ENCODE measurements around the gene DEF6. TPM values are rescaled to one million over a fixed set of nuclear protein-coding genes. Genes with fewer than 3 reads are reported as not detected.

Gene DEF6
- polyA plus RNA-seq, 1 donor: 13.2 TPM

- peaks cover 13% of the 10 kb centered on the region for H3K4me1 ChIP-seq (ENCODE audit: control insufficient read depth, insufficient read depth, low read length)
- no CpG with 5 or more reads among the region's 6 CpGs for WGBS (ENCODE audit: insufficient coverage, low lambda C conversion rate)
- DNase-seq: no peak
- H3K27ac ChIP-seq (ENCODE audit: low read length): no peak overlapping the region
- H3K27me3 ChIP-seq (ENCODE audit: control insufficient read depth, insufficient read depth, low read length): no peaks in the 10 kb centered on the region
- peak overlapping the region; percentile 86 for H3K4me3 ChIP-seq (ENCODE audit: low read length)
- no peaks in the 10 kb centered on the region for H3K9me3 ChIP-seq (ENCODE audit: control insufficient read depth, low read depth, low read length)
- H3K36me3 ChIP-seq (ENCODE audit: control insufficient read depth, insufficient read depth, low read length): peaks cover 32% of the 10 kb centered on the region
These were observed 46.4 kb downstream of the DEF6 start for GRCh38 chr6:35343835-35344550.

- no peaks in the 10 kb centered on the region for H3K9me3 ChIP-seq (ENCODE audit: control insufficient read depth, low read depth, low read length)
- DNase-seq: no peak
- peaks cover 10% of the 10 kb centered on the region for H3K4me1 ChIP-seq (ENCODE audit: control insufficient read depth, insufficient read depth, low read length)
- H3K36me3 ChIP-seq (ENCODE audit: control insufficient read depth, insufficient read depth, low read length): peaks cover 62% of the 10 kb centered on the region
- no peaks in the 10 kb centered on the region for H3K27me3 ChIP-seq (ENCODE audit: control insufficient read depth, insufficient read depth, low read length)
- WGBS (ENCODE audit: insufficient coverage, low lambda C conversion rate): 100% methylated on average over 2 of the region's 4 CpGs
- H3K4me3 ChIP-seq (ENCODE audit: low read length): no peak overlapping the region
- H3K27ac ChIP-seq (ENCODE audit: low read length): no peak overlapping the region
These were observed 53.8 kb downstream of the DEF6 start for GRCh38 chr6:35351422-35351821.

GRCh38 chr6:35352735-35353134 lies 55.1 kb downstream of the DEF6 start:
- Histone ChIP-seq H3K9me3 (ENCODE audit: control insufficient read depth, low read depth, low read length) (no peaks in the 10 kb centered on the region), H3K27me3 (ENCODE audit: control insufficient read depth, insufficient read depth, low read length) (no peaks in the 10 kb centered on the region), H3K36me3 (ENCODE audit: control insufficient read depth, insufficient read depth, low read length) (peaks cover 61% of the 10 kb centered on the region), H3K27ac (ENCODE audit: low read length) (no peak overlapping the region), H3K4me1 (ENCODE audit: control insufficient read depth, insufficient read depth, low read length) (peaks cover 10% of the 10 kb centered on the region), H3K4me3 (ENCODE audit: low read length) (no peak overlapping the region)
- no peak for DNase-seq
- whole genome bisulfite sequencing (ENCODE audit: insufficient coverage, low lambda C conversion rate): no CpG with 5 or more reads among the region's 2 CpGs

- no peak overlapping the region for H3K4me3 ChIP-seq (ENCODE audit: low read length)
- WGBS (ENCODE audit: insufficient coverage, low lambda C conversion rate): no CpG with 5 or more reads among the region's 13 CpGs
- no peaks in the 10 kb centered on the region for H3K9me3 ChIP-seq (ENCODE audit: control insufficient read depth, low read depth, low read length)
- no peak for DNase-seq
- no peak overlapping the region for H3K27ac ChIP-seq (ENCODE audit: low read length)
- peaks cover 59% of the 10 kb centered on the region for H3K36me3 ChIP-seq (ENCODE audit: control insufficient read depth, insufficient read depth, low read length)
- H3K4me1 ChIP-seq (ENCODE audit: control insufficient read depth, insufficient read depth, low read length): no peaks in the 10 kb centered on the region
- H3K27me3 ChIP-seq (ENCODE audit: control insufficient read depth, insufficient read depth, low read length): no peaks in the 10 kb centered on the region
These were observed 56.9 kb downstream of the DEF6 start for GRCh38 chr6:35354361-35355135.

GRCh38 chr6:35356391-35356790 lies 58.8 kb downstream of the DEF6 start:
- no peak for DNase-seq
- peaks cover 59% of the 10 kb centered on the region for H3K36me3 ChIP-seq (ENCODE audit: control insufficient read depth, insufficient read depth, low read length)
- no peak overlapping the region for H3K27ac ChIP-seq (ENCODE audit: low read length)
- H3K9me3 ChIP-seq (ENCODE audit: control insufficient read depth, low read depth, low read length): no peaks in the 10 kb centered on the region
- H3K4me3 ChIP-seq (ENCODE audit: low read length): no peak overlapping the region
- no CpG with 5 or more reads among the region's 1 CpG for WGBS (ENCODE audit: insufficient coverage, low lambda C conversion rate)
- H3K4me1 ChIP-seq (ENCODE audit: control insufficient read depth, insufficient read depth, low read length): peaks cover 4% of the 10 kb centered on the region
- no peaks in the 10 kb centered on the region for H3K27me3 ChIP-seq (ENCODE audit: control insufficient read depth, insufficient read depth, low read length)

GRCh38 chr6:35357677-35358076 lies 60.1 kb downstream of the DEF6 start:
- Histone ChIP-seq H3K9me3 (ENCODE audit: control insufficient read depth, low read depth, low read length) (no peaks in the 10 kb centered on the region), H3K4me1 (ENCODE audit: control insufficient read depth, insufficient read depth, low read length) (peaks cover 4% of the 10 kb centered on the region), H3K36me3 (ENCODE audit: control insufficient read depth, insufficient read depth, low read length) (peaks cover 54% of the 10 kb centered on the region), H3K4me3 (ENCODE audit: low read length) (no peak overlapping the region), H3K27me3 (ENCODE audit: control insufficient read depth, insufficient read depth, low read length) (no peaks in the 10 kb centered on the region), H3K27ac (ENCODE audit: low read length) (no peak overlapping the region)
- no CpG with 5 or more reads among the region's 4 CpGs for WGBS (ENCODE audit: insufficient coverage, low lambda C conversion rate)
- no peak for DNase-seq

GRCh38 chr6:35358086-35358485 lies 60.5 kb downstream of the DEF6 start:
- DNase-seq: no peak
- no peak overlapping the region for H3K4me3 ChIP-seq (ENCODE audit: low read length)
- H3K27me3 ChIP-seq (ENCODE audit: control insufficient read depth, insufficient read depth, low read length): no peaks in the 10 kb centered on the region
- H3K27ac ChIP-seq (ENCODE audit: low read length): no peak overlapping the region
- peaks cover 8% of the 10 kb centered on the region for H3K4me1 ChIP-seq (ENCODE audit: control insufficient read depth, insufficient read depth, low read length)
- no CpG with 5 or more reads among the region's 3 CpGs for WGBS (ENCODE audit: insufficient coverage, low lambda C conversion rate)
- no peaks in the 10 kb centered on the region for H3K9me3 ChIP-seq (ENCODE audit: control insufficient read depth, low read depth, low read length)
- peaks cover 50% of the 10 kb centered on the region for H3K36me3 ChIP-seq (ENCODE audit: control insufficient read depth, insufficient read depth, low read length)

GRCh38 chr6:35359346-35359743 lies 61.7 kb downstream of the DEF6 start:
- Histone ChIP-seq H3K36me3 (ENCODE audit: control insufficient read depth, insufficient read depth, low read length) (peaks cover 47% of the 10 kb centered on the region), H3K4me3 (ENCODE audit: low read length) (no peak overlapping the region), H3K9me3 (ENCODE audit: control insufficient read depth, low read depth, low read length) (no peaks in the 10 kb centered on the region), H3K4me1 (ENCODE audit: control insufficient read depth, insufficient read depth, low read length) (peaks cover 9% of the 10 kb centered on the region), H3K27ac (ENCODE audit: low read length) (no peak overlapping the region), H3K27me3 (ENCODE audit: control insufficient read depth, insufficient read depth, low read length) (no peaks in the 10 kb centered on the region)
- no CpG with 5 or more reads among the region's 5 CpGs for WGBS (ENCODE audit: insufficient coverage, low lambda C conversion rate)
- DNase-seq: no peak

GRCh38 chr6:35359744-35360348 lies 62.2 kb downstream of the DEF6 start:
- Histone ChIP-seq H3K27me3 (ENCODE audit: control insufficient read depth, insufficient read depth, low read length) (no peaks in the 10 kb centered on the region), H3K36me3 (ENCODE audit: control insufficient read depth, insufficient read depth, low read length) (peaks cover 42% of the 10 kb centered on the region), H3K4me3 (ENCODE audit: low read length) (no peak overlapping the region), H3K9me3 (ENCODE audit: control insufficient read depth, low read depth, low read length) (no peaks in the 10 kb centered on the region), H3K27ac (ENCODE audit: low read length) (no peak overlapping the region), H3K4me1 (ENCODE audit: control insufficient read depth, insufficient read depth, low read length) (peaks cover 9% of the 10 kb centered on the region)
- no CpG with 5 or more reads among the region's 2 CpGs for WGBS (ENCODE audit: insufficient coverage, low lambda C conversion rate)
- DNase-seq: no peak

- peak; percentile 33 to 40 for DNase-seq
- no peak overlapping the region for H3K4me3 ChIP-seq (ENCODE audit: low read length)
- H3K27ac ChIP-seq (ENCODE audit: low read length): no peak overlapping the region
- peaks cover 38% of the 10 kb centered on the region for H3K36me3 ChIP-seq (ENCODE audit: control insufficient read depth, insufficient read depth, low read length)
- H3K9me3 ChIP-seq (ENCODE audit: control insufficient read depth, low read depth, low read length): no peaks in the 10 kb centered on the region
- H3K27me3 ChIP-seq (ENCODE audit: control insufficient read depth, insufficient read depth, low read length): no peaks in the 10 kb centered on the region
- 71% methylated on average over 1 of the region's 8 CpGs for WGBS (ENCODE audit: insufficient coverage, low lambda C conversion rate)
- H3K4me1 ChIP-seq (ENCODE audit: control insufficient read depth, insufficient read depth, low read length): peaks cover 9% of the 10 kb centered on the region
These were observed 62.9 kb downstream of the DEF6 start for GRCh38 chr6:35360349-35361138.
